Neural cell (in vitro differentiated cells): Measurements from ENCODE around the gene CCDC88C. TPM values are rescaled to one million over a fixed set of nuclear protein-coding genes. Genes with fewer than 3 reads are reported as not detected.
"Not testable (repeated sequence)": the region's sequence is repeated elsewhere in the genome, so short reads cannot be mapped to it uniquely, and the experiment has no call there.

ENCODE experiments used
- H2AFZ ChIP-seq: fragments of 200-600, 300-800 bp; sonication (generic), shearing (Covaris generic); 2 replicates; pipeline ENCODE4 v1.6.0; 2014; ENCODE audit warnings: low read depth, mild to moderate bottlenecking, antibody characterized with exemption, low read length, moderate library complexity
- H3F3A ChIP-seq: fragments of 200-600 bp; shearing (Covaris generic); 2 replicates; pipeline ENCODE4 v1.6.1; 2016; ENCODE audit warnings: mild to moderate bottlenecking, moderate library complexity, mixed read lengths, antibody characterized with exemption, low read length; ENCODE audit not compliant: insufficient read depth, poor library complexity, severe bottlenecking
- H3K27ac ChIP-seq: fragments of 200-600, 300-800 bp; sonication (generic), shearing (Covaris generic); 2 replicates; pipeline ENCODE4 v1.5.1; 2014; ENCODE audit warnings: mild to moderate bottlenecking, low read length, moderate library complexity
- H3K27me3 ChIP-seq: fragments of 300-800, 200-600 bp; sonication (generic), shearing (Covaris generic); 2 replicates; pipeline ENCODE4 v1.6.0; 2014; ENCODE audit warnings: mild to moderate bottlenecking, low read depth, low read length, moderate library complexity; ENCODE audit not compliant: insufficient read depth
- H3K36me3 ChIP-seq: fragments of 300-800, 200-600 bp; sonication (generic), shearing (Covaris generic); 2 replicates; pipeline ENCODE4 v1.5.1; 2014; ENCODE audit warnings: mild to moderate bottlenecking, antibody characterized with exemption, low read length, moderate library complexity; ENCODE audit not compliant: insufficient read depth
- H3K4me2 ChIP-seq: fragments of 300-800, 200-600 bp; sonication (generic), shearing (Covaris generic); 2 replicates; pipeline ENCODE4 v1.6.0; 2014; ENCODE audit warnings: mild to moderate bottlenecking, low read length
- H3K4me3 ChIP-seq: fragments of 300-800, 200-600 bp; sonication (generic), shearing (Covaris generic); 2 replicates; pipeline ENCODE4 v1.5.1; 2014; ENCODE audit warnings: mild to moderate bottlenecking, low read length, moderate library complexity
- H3K79me2 ChIP-seq: fragments of 200-600 bp; shearing (Covaris generic); replicated peaks from 2 replicates; pipeline ENCODE4 v1.6.0; 2014; ENCODE audit warnings: mild to moderate bottlenecking, low read length, moderate library complexity; ENCODE audit not compliant: insufficient read depth
- H3K9ac ChIP-seq: fragments of 300-800, 200-600 bp; sonication (generic), shearing (Covaris generic); 2 replicates; pipeline ENCODE4 v1.6.1; 2016; ENCODE audit warnings: mild to moderate bottlenecking, low read length, mixed read lengths
- H3K9me2 ChIP-seq: fragments of 200-600 bp; shearing (Covaris generic); 2 replicates; pipeline ENCODE4 v1.6.1; 2016; ENCODE audit warnings: mild to moderate bottlenecking, low read length, mixed read lengths; ENCODE audit not compliant: insufficient read depth
- H3K9me3 ChIP-seq: fragments of 200-600, 300-800 bp; sonication (generic), shearing (Covaris generic); 2 replicates; pipeline ENCODE4 v1.6.1; 2016; ENCODE audit warnings: mild to moderate bottlenecking, mixed run types, low read length, moderate library complexity, mixed read lengths
- H4K20me1 ChIP-seq: fragments of 200-600 bp; shearing (Covaris generic); 2 replicates; pipeline ENCODE4 v1.6.1; 2016; ENCODE audit warnings: mild to moderate bottlenecking, mixed run types; ENCODE audit not compliant: insufficient read depth
- CTCF ChIP-seq: fragments of 450-650 bp; IDR thresholded peaks from 2 replicates; pipeline ENCODE4 v1.5.1; 2014; ENCODE audit warnings: antibody characterized with exemption, mild to moderate bottlenecking, moderate library complexity; ENCODE audit not compliant: poor library complexity, severe bottlenecking
- EP300 ChIP-seq: fragments of 450-650 bp; conservative IDR thresholded peaks from 2 replicates; pipeline ENCODE4 v1.6.1; 2014; ENCODE audit warnings: antibody characterized with exemption, mild to moderate bottlenecking, moderate library complexity; ENCODE audit not compliant: poor library complexity, severe bottlenecking
- EZH2 ChIP-seq: fragments of 200-600, 300-800 bp; shearing (Covaris generic), sonication (generic); IDR thresholded peaks from 2 replicates; pipeline ENCODE4 v1.6.1; 2014; ENCODE audit warnings: antibody characterized with exemption, low read length, borderline replicate concordance, mild to moderate bottlenecking; ENCODE audit not compliant: insufficient read depth, poor library complexity, severe bottlenecking
- MXI1 ChIP-seq: fragments of 450-650 bp; conservative IDR thresholded peaks from 2 replicates; pipeline ENCODE4 v1.6.1; 2014; ENCODE audit warnings: antibody characterized with exemption, mild to moderate bottlenecking; ENCODE audit not compliant: poor library complexity, severe bottlenecking
- POLR2AphosphoS5 ChIP-seq: IDR thresholded peaks from 2 replicates; pipeline ENCODE4 v1.6.1; 2012
- RAD21 ChIP-seq: fragments of 450-650 bp; conservative IDR thresholded peaks from 2 replicates; pipeline ENCODE4 v1.6.1; 2014; ENCODE audit warnings: antibody characterized with exemption, mild to moderate bottlenecking, moderate library complexity
- SMC3 ChIP-seq: fragments of 450-650 bp; conservative IDR thresholded peaks from 2 replicates; pipeline ENCODE4 v1.6.1; 2014; ENCODE audit warnings: antibody characterized with exemption, mild to moderate bottlenecking, moderate library complexity; ENCODE audit not compliant: poor library complexity
- TAF1 ChIP-seq: IDR thresholded peaks from 2 replicates; pipeline ENCODE4 v1.6.1; 2012; ENCODE audit warnings: low read depth
- polyA plus RNA-seq: library from polyadenylated mRNA; depleted of rRNA; stranded (reverse); fragments of >200 nt; gene quantifications from 2 replicates; pipeline ENCODE4 v1.2.3, GENCODE V29; 2014
- TF ChIP-seq, protein P1 (sequence below): IDR thresholded peaks from 2 replicates; pipeline ENCODE4 v1.6.1; 2012; ENCODE audit warnings: borderline replicate concordance

Gene CCDC88C
- polyA plus RNA-seq, 1 donor from 2014 or later = 20.1 TPM

- H3K27ac ChIP-seq = not testable (repeated sequence)
Measured at GRCh38 chr14:91226360-91226759, 191.3 kb downstream of the CCDC88C start.

DNA sequence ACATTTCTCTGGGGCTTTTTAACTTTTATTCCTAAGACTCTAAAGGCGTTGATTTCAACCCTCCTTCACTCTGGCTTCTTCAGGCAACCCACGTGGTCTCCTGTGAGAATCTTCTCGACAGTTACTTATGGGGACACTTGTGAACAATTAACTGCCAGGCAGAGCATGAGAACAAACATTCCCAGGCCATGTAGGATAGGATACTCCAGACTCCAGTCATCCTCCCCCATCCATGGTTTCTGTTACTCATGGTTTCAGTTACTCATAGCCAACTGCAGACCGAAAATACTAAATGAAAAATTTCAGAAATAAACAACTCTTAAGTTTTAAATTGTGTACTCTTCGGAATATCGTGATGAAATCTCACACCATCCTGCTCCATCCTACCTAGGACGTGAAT lies 192.6 kb downstream of the CCDC88C start:
- Histone ChIP-seq H3F3A (no peaks in the 10 kb centered on the region), H3K4me2 (no peak overlapping the region), H3K27ac (no peak overlapping the region), H3K9me2 (no peaks in the 10 kb centered on the region), H2AFZ (no peak overlapping the region), H4K20me1 (no peaks in the 10 kb centered on the region), H3K27me3 (no peaks in the 10 kb centered on the region), H3K9ac (no peak overlapping the region), H3K9me3 (no peaks in the 10 kb centered on the region), H3K79me2 (no peaks in the 10 kb centered on the region), H3K36me3 (no peaks in the 10 kb centered on the region), H3K4me3 (no peak overlapping the region)
- TF ChIP-seq MXI1 (no peak), SMC3 (no peak), TAF1 (no peak), CTCF (no peak), EP300 (no peak), EZH2 (no peak), POLR2AphosphoS5 (no peak), RAD21 (no peak)
- TF ChIP-seq, protein P1, sequence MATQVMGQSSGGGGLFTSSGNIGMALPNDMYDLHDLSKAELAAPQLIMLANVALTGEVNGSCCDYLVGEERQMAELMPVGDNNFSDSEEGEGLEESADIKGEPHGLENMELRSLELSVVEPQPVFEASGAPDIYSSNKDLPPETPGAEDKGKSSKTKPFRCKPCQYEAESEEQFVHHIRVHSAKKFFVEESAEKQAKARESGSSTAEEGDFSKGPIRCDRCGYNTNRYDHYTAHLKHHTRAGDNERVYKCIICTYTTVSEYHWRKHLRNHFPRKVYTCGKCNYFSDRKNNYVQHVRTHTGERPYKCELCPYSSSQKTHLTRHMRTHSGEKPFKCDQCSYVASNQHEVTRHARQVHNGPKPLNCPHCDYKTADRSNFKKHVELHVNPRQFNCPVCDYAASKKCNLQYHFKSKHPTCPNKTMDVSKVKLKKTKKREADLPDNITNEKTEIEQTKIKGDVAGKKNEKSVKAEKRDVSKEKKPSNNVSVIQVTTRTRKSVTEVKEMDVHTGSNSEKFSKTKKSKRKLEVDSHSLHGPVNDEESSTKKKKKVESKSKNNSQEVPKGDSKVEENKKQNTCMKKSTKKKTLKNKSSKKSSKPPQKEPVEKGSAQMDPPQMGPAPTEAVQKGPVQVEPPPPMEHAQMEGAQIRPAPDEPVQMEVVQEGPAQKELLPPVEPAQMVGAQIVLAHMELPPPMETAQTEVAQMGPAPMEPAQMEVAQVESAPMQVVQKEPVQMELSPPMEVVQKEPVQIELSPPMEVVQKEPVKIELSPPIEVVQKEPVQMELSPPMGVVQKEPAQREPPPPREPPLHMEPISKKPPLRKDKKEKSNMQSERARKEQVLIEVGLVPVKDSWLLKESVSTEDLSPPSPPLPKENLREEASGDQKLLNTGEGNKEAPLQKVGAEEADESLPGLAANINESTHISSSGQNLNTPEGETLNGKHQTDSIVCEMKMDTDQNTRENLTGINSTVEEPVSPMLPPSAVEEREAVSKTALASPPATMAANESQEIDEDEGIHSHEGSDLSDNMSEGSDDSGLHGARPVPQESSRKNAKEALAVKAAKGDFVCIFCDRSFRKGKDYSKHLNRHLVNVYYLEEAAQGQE = no peak

More at GRCh38 chr14:91226360-91226759, 191.3 kb downstream of the CCDC88C start:
- not testable (repeated sequence) for H2AFZ ChIP-seq, H3K9me2 ChIP-seq, H3K4me2 ChIP-seq, H3K4me3 ChIP-seq, H3K9ac ChIP-seq, H3K9me3 ChIP-seq, H3K79me2 ChIP-seq, H3K36me3 ChIP-seq, H3K27me3 ChIP-seq, H4K20me1 ChIP-seq, H3F3A ChIP-seq
